HFFc6 (cell line): ENCODE data around the gene SCN9A. TPM values are rescaled to one million over a fixed set of nuclear protein-coding genes. Genes with fewer than 3 reads are reported as not detected.
A peak's percentile ranks its signal among the peaks of the same experiment; 100 is the strongest.

Source experiments
- DNase-seq: peaks from one replicate; pipeline ENCODE4 v3.0.0-alpha.2; 2018
- H3K27ac Mint-ChIP-seq: 2 replicates; pipeline ENCODE4 v1.8.0; 2020; ENCODE audit warnings: mild to moderate bottlenecking, mixed read lengths
- H3K27me3 Mint-ChIP-seq: 2 replicates; pipeline ENCODE4 v1.8.0; 2021; ENCODE audit warnings: mild to moderate bottlenecking, moderate library complexity, mixed read lengths; ENCODE audit not compliant: insufficient read depth
- H3K36me3 Mint-ChIP-seq: 2 replicates; pipeline ENCODE4 v1.8.0; 2021; ENCODE audit warnings: low read depth, mixed read lengths
- H3K4me1 Mint-ChIP-seq: 2 replicates; pipeline ENCODE4 v1.8.0; 2020; ENCODE audit warnings: low read depth, mixed read lengths
- H3K4me3 Mint-ChIP-seq: 2 replicates; pipeline ENCODE4 v1.8.0; 2020; ENCODE audit warnings: mild to moderate bottlenecking, moderate library complexity, mixed read lengths
- H3K9me3 Mint-ChIP-seq: 2 replicates; pipeline ENCODE4 v1.8.0; 2020; ENCODE audit warnings: mild to moderate bottlenecking, mixed read lengths
- total RNA-seq, 6 experiments: library from RNA; stranded (reverse); fragmentation: NEBNext Ultra II Directional; extraction: Animal tissue kit (Norgen Biotek cat#: 25700); gene quantifications; 2 replicates in 1 of 6; 3 replicates in 5 of 6; pipeline ENCODE4 v1.2.3, GENCODE V29; 2021
- TF ChIP-seq, protein P1 (sequence below): fragments of 200-600 bp; sonication (generic); IDR thresholded peaks from 2 replicates; pipeline ENCODE4 v1.5.0; 2021; ENCODE audit warnings: antibody characterized with exemption, mild to moderate bottlenecking

The SCN9A gene
- total RNA-seq, 6 experiments from 2014 or later, result 41.1 to 66.1 (median 55.8) TPM

DNA sequence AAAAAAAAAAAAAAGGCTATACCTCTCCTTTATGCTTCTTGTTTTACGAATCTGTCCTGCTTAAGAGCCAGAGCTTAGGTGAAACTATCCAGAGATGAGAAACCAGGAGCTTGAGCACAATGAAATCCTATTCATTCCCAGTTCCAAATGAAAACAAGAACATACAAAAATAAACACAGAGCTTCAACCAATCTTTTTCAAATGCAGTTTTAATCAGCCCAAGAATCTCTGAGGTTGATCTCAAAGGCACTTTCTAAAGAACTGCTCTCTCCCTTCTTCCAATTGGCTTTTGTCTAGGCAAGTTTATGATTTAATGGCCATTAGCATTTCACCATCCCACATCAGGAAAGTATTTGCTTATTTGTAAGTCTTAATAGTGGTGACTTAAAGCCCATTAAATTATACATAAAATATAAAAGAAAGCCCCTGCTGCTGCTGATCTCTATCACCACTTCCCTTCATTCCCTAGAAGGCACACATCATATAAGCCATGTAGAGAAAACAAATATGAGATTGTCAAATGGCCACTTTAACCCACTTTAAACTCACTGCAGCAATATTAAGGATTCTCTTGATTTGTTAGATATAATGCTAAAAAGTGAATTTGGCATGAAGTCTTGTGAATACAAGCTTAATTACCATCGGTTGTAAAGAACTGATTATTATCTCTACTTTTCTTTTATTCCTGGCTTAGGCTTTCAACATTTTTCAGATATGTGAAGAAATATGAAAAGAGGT, 29.3 kb upstream of the SCN9A start:
- H3K4me1 Mint-ChIP-seq, result peaks cover 29% of the 10 kb centered on the region
- no peaks in the 10 kb centered on the region for H3K27me3 Mint-ChIP-seq
- no peak overlapping the region for H3K4me3 Mint-ChIP-seq
- H3K9me3 Mint-ChIP-seq, result no peaks in the 10 kb centered on the region
- no peak overlapping the region for H3K27ac Mint-ChIP-seq
- TF ChIP-seq, protein P1, sequence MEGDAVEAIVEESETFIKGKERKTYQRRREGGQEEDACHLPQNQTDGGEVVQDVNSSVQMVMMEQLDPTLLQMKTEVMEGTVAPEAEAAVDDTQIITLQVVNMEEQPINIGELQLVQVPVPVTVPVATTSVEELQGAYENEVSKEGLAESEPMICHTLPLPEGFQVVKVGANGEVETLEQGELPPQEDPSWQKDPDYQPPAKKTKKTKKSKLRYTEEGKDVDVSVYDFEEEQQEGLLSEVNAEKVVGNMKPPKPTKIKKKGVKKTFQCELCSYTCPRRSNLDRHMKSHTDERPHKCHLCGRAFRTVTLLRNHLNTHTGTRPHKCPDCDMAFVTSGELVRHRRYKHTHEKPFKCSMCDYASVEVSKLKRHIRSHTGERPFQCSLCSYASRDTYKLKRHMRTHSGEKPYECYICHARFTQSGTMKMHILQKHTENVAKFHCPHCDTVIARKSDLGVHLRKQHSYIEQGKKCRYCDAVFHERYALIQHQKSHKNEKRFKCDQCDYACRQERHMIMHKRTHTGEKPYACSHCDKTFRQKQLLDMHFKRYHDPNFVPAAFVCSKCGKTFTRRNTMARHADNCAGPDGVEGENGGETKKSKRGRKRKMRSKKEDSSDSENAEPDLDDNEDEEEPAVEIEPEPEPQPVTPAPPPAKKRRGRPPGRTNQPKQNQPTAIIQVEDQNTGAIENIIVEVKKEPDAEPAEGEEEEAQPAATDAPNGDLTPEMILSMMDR, result no peak
- no peaks in the 10 kb centered on the region for H3K36me3 Mint-ChIP-seq
- DNase-seq, result no peak

DNA sequence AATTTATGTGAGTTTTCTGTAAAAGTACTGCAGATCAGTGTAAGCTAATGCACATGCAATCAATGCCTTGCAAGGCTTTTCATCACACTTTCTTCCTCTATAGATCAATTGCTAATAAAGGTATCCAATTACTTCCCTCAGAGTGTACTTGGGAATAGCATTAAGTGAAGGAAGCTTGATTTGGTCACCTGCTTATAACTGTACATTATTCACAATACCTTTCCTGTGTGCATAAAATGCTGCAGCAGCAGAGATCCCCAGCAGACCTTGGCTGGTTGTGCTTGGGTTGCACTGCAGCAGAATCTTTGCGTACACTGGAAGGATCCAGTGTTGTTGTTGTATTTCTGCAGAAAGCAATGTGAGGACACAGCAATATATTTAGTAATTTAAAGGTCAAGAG, 18.5 kb upstream of the SCN9A start:
- H3K9me3 Mint-ChIP-seq, result no peaks in the 10 kb centered on the region
- no peaks in the 10 kb centered on the region for H3K4me1 Mint-ChIP-seq
- no peak overlapping the region for H3K27ac Mint-ChIP-seq
- DNase-seq, result no peak
- H3K27me3 Mint-ChIP-seq, result no peaks in the 10 kb centered on the region; the same call in none of the 2 replicates
- TF ChIP-seq, protein P1, result no peak
- H3K36me3 Mint-ChIP-seq, result no peaks in the 10 kb centered on the region
- no peak overlapping the region for H3K4me3 Mint-ChIP-seq

DNA sequence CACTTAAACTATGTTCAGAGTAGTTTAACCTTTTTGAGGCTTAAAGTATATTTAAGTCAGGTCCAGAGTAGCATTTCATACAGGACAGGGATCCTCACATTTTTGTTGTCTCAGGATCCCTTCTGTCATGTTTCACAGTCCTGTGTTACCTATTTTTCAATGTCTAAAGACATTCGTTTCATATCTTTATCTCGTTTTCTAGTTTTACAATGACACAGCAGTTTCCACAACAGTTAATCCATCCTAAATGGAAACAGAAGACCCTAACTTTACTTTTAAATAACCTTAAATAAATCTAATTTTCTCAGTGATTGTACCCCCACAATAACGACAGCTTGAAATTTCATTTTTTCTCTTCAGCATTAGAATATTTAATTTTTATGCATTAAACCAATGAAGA, 17.3 kb upstream of the SCN9A start:
- no peak for DNase-seq
- no peaks in the 10 kb centered on the region for H3K9me3 Mint-ChIP-seq
- H3K27ac Mint-ChIP-seq, result no peak overlapping the region
- H3K4me3 Mint-ChIP-seq, result no peak overlapping the region
- H3K27me3 Mint-ChIP-seq, result no peaks in the 10 kb centered on the region; the same call in none of the 2 replicates
- H3K4me1 Mint-ChIP-seq, result peaks cover 7% of the 10 kb centered on the region
- H3K36me3 Mint-ChIP-seq, result no peaks in the 10 kb centered on the region
- TF ChIP-seq, protein P1, result no peak

DNA sequence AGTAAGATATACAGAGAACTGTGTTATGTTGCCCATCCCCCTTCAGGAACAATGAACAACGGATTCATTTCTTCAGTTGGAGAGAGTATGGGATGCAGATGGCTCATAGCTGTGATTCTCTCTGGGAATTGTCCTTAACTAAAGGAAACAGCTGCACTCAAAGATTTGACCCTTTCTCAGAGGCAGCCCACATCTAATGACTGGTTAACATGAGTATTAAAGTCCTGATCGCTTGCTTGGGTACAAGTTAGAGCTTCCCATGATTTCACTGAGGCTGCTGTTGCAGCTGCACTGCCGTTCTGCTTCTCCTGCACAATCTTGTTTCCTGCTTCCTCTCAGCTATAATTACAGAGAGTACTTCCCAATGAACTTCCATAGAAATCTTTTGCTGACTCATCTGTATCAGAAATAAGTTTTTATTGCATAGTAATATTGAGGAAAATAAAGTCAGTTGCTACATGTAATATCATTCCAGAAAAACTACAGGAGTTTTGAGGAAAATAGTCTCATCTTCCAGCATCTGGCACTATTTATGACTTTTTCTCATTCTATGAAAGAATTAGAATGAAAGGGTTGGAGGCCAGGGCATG, 12.8 kb upstream of the SCN9A start:
- no peak for DNase-seq
- Mint-ChIP-seq H3K27me3 (peaks cover 2% of the 10 kb centered on the region), H3K36me3 (no peaks in the 10 kb centered on the region), H3K4me1 (peaks cover 16% of the 10 kb centered on the region), H3K4me3 (no peak overlapping the region), H3K9me3 (no peaks in the 10 kb centered on the region), H3K27ac (0 out of 2 replicates have a peak overlapping the region, but pooled peaks have one; percentile 2)
- TF ChIP-seq, protein P1, result no peak

DNA sequence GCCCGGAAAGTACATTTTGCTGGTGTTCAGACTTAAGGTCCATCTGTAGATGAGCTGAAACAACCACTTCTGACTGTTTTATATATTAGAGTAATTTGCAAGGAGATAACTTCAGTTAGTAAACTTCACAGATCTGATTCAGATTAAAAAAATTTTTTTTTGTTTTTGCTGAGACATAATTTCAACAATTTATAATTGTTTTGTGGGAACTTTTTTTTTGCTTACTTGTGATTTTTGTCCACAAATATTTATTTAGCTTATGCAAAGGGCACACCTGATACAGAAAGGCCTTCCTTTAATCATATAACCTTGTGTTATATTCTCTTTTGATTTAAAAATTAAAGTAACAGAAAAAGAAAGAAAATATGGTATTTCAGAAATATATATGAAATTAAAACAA, 9.6 kb upstream of the SCN9A start:
- Mint-ChIP-seq H3K9me3 (no peaks in the 10 kb centered on the region), H3K4me3 (no peak overlapping the region), H3K36me3 (no peaks in the 10 kb centered on the region), H3K27me3 (peaks cover 2% of the 10 kb centered on the region), H3K4me1 (peaks cover 16% of the 10 kb centered on the region), H3K27ac (no peak overlapping the region)
- TF ChIP-seq, protein P1, result no peak
- no peak for DNase-seq
